ENCODE results near the gene CFAP70.

Gene CFAP70

GRCh38 chr10:73232887-73233286 lies 125.8 kb downstream of the CFAP70 start:
- ChIA-PET CTCF (no interaction called here), POLR2A (interaction anchor here (2.1 kb wide), 1 partner anchor 14 kb away, joined by 5 read pairs; the partner anchor contains the start of gene DNAJC9)
- TF ChIP-seq CTCF (IDR thresholded peaks at IDR 0.05; ENCODE audit: insufficient read depth, low read length, missing control alignments) = no peak
- DNase-seq (ENCODE audit: low read depth, low spot score) = no peak
- no peak overlapping the region for H3K4me3 ChIP-seq (ENCODE audit: low read depth, low read length)

- ChIA-PET CTCF (no interaction called here), POLR2A (no interaction called here)
- TF ChIP-seq CTCF (IDR thresholded peaks at IDR 0.05; ENCODE audit: insufficient read depth, low read length, missing control alignments) = no peak
- no peak overlapping the region for H3K4me3 ChIP-seq (ENCODE audit: low read depth, low read length)
- no peak for DNase-seq (ENCODE audit: low read depth, low spot score)
Observed at GRCh38 chr10:73229567-73229966, 129.1 kb downstream of the CFAP70 start.

- no peak for TF ChIP-seq CTCF (IDR thresholded peaks at IDR 0.05; ENCODE audit: insufficient read depth, low read length, missing control alignments)
- H3K4me3 ChIP-seq (ENCODE audit: low read depth, low read length) = no peak overlapping the region
- ChIA-PET CTCF (no interaction called here), POLR2A (no interaction called here)
- no peak for DNase-seq (ENCODE audit: low read depth, low spot score)
Observed at GRCh38 chr10:73228247-73228646, 130.4 kb downstream of the CFAP70 start.

GRCh38 chr10:73226663-73227062 lies 132.0 kb downstream of the CFAP70 start:
- CTCF ChIA-PET = interaction anchor here (1.7 kb wide), 1 partner anchor 12 kb away, joined by 3 read pairs; no protein-coding TSS in a partner anchor
- TF ChIP-seq CTCF (IDR thresholded peaks at IDR 0.05; ENCODE audit: insufficient read depth, low read length, missing control alignments) = no peak
- no peak for DNase-seq (ENCODE audit: low read depth, low spot score)
- H3K4me3 ChIP-seq (ENCODE audit: low read depth, low read length) = no peak overlapping the region
- POLR2A ChIA-PET = no interaction called here

GRCh38 chr10:73225518-73225917 lies 133.1 kb downstream of the CFAP70 start:
- DNase-seq (ENCODE audit: low read depth, low spot score) = no peak
- CTCF ChIA-PET = interaction anchor here (1.7 kb wide), 1 partner anchor 13 kb away, joined by 3 read pairs; no protein-coding TSS in a partner anchor
- no peak overlapping the region for H3K4me3 ChIP-seq (ENCODE audit: low read depth, low read length)
- no peak for TF ChIP-seq CTCF (IDR thresholded peaks at IDR 0.05; ENCODE audit: insufficient read depth, low read length, missing control alignments)
- POLR2A ChIA-PET = interaction anchor here (1.8 kb wide), 1 partner anchor 21 kb away, joined by 8 read pairs; the partner anchor contains the start of gene DNAJC9

GRCh38 chr10:73220989-73221388 lies 137.7 kb downstream of the CFAP70 start:
- TF ChIP-seq CTCF (IDR thresholded peaks at IDR 0.05; ENCODE audit: insufficient read depth, low read length, missing control alignments) = no peak
- POLR2A ChIA-PET = no interaction called here
- CTCF ChIA-PET = interaction anchor here (1.2 kb wide), 1 partner anchor 17 kb away, joined by 3 read pairs; no protein-coding TSS in a partner anchor
- DNase-seq (ENCODE audit: low read depth, low spot score) = no peak
- no peak overlapping the region for H3K4me3 ChIP-seq (ENCODE audit: low read depth, low read length)

Measured in AG04449 (cell line).